Fibroblast of lung (primary cell): ENCODE results near the gene ADI1.
"Not testable (repeated sequence)": the region's sequence is repeated elsewhere in the genome, so short reads cannot be mapped to it uniquely, and the experiment has no call there.

Experiments used
- CTCF ChIP-seq, 2 donors: IDR thresholded peaks in 1 of 2; conservative IDR thresholded peaks in 1 of 2; 1 replicate in 1 of 2; 2 replicates in 1 of 2; pipeline ENCODE4 v1.5.1; 2011 to 2012; ENCODE audit warnings: low read length in 2 of 2, control low read depth in 1 of 2, inconsistent platforms in 1 of 2, low read depth in 1 of 2, mild to moderate bottlenecking in 1 of 2
- EZH2 ChIP-seq: IDR thresholded peaks from 2 replicates; pipeline ENCODE4 v1.5.1; 2012; ENCODE audit warnings: low read length, control low read depth, mild to moderate bottlenecking; ENCODE audit errors: missing control alignments

DNA sequence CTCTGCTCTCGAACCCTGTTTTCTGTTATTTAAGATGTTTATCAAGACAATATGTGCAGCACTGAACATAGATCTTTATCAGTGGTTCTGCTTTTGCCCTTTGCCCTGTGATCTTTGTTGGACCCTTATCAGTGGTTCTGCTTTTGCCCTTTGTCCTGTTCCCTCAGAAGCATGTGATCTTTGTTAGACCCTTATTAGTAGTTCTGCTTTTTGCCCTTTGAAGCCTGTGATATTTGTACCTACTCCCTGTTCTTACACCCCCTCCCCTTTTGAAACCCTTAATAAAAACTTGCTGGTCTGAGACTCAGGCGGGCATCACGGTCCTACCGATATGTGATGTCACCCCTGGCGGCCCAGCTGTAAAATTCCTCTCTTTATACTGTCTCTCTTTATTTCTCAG, 3.9 kb downstream of the ADI1 start:
- TF ChIP-seq CTCF (conservative IDR thresholded peaks at IDR 0.05 in 1 of 2, IDR thresholded peaks at IDR 0.05 in 1 of 2; ENCODE audit: low read depth in 1 of 2, low read length in 2 of 2); EZH2: not testable (repeated sequence)
